ENCODE data around the gene SORCS2. TPM values are rescaled to one million over a fixed set of nuclear protein-coding genes. Genes with fewer than 3 reads are reported as not detected.

The SORCS2 gene
- total and polyA plus RNA-seq, 2 donors, result 2.2 to 2.7 TPM

DNA sequence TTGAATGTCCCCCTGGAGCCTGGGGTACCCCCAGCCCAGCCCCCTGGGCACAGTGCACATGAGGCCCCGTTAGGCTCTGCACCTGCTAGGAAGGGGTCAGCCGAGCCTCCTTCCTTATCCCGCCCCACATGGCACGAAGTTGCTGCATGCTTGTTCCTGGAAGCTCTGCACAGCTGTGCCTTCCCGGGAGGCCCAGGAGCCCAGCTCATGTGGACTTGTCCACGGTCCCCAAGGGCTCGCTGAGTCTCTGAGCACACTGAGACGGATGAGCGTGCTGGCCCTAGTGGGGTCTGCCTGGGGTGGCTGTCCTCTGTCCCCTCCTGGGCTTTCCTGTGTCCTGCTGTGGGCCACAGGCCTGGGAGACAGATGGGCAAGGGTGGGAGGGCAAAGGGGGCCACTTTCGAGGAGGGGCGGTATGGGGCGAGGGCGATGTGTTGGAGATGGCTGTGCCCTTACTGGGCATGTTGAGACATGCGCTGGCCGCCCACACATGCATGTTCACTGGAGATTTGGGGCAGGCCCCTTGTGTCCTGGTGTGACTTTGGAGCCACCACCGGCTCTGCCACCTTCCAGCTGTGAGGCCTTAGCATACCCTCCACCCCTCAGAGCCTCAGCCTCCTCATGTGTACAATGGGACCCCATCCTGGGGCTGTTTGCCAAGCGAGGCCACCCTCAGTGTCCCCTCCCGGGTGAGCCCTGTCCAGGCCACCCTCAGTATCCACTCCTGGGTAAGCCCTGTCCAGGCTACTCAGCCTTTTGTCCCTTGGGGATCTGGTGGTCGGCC lies 509.7 kb downstream of the SORCS2 start:
- Histone ChIP-seq H3K4me1 (ENCODE audit: control insufficient read depth in 2 of 2, insufficient read depth in 2 of 2, low read length in 2 of 2) (no peaks in the 10 kb centered on the region), H3K27ac (ENCODE audit: low read depth in 1 of 2, low read length in 1 of 2) (no peak overlapping the region), H3K36me3 (ENCODE audit: control insufficient read depth in 2 of 2, insufficient read depth in 2 of 2, low read length in 1 of 2) (no peaks in the 10 kb centered on the region), H3K27me3 (ENCODE audit: control insufficient read depth in 2 of 2, insufficient read depth in 1 of 2, low read length in 1 of 2) (no peaks in the 10 kb centered on the region), H3K9me3 (ENCODE audit: control insufficient read depth in 2 of 2, insufficient read depth in 1 of 2, low read length in 1 of 2) (no peaks in the 10 kb centered on the region), H3K4me3 (ENCODE audit: low read length in 2 of 2) (no peak overlapping the region)
- WGBS, result 86% methylated on average over 19 of the region's 19 CpGs
- no peak for DNase-seq (ENCODE audit: low read depth in 6 of 9, low spot score in 9 of 9)

DNA sequence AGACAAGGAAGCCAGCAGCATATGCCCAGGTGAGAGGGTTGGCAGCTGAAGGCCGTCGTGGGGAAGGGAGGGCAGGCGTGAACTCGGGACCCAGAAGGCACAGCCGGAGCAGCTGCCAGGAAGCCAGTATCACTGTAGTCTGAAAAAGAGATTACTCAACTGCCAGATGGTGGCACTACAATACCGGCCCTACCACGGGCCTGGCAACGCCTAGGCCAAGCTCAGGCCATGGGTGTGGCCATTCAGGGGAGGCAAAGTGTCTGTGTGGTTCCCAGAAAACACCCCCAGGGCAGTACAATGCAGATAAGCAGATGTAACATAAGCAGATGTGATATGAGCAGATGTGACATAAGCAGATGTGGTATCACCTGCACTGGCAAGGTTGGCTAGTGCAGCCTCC lies 511.4 kb downstream of the SORCS2 start:
- no peaks in the 10 kb centered on the region for H3K27me3 ChIP-seq (ENCODE audit: control insufficient read depth in 2 of 2, insufficient read depth in 1 of 2, low read length in 1 of 2)
- H3K27ac ChIP-seq (ENCODE audit: low read depth in 1 of 2, low read length in 1 of 2), result no peak overlapping the region
- no peak overlapping the region for H3K4me3 ChIP-seq (ENCODE audit: low read length in 2 of 2)
- no peaks in the 10 kb centered on the region for H3K9me3 ChIP-seq (ENCODE audit: control insufficient read depth in 2 of 2, insufficient read depth in 1 of 2, low read length in 1 of 2)
- H3K4me1 ChIP-seq (ENCODE audit: control insufficient read depth in 2 of 2, insufficient read depth in 2 of 2, low read length in 2 of 2), result no peaks in the 10 kb centered on the region
- no peak for DNase-seq (ENCODE audit: low read depth in 6 of 9, low spot score in 9 of 9)
- H3K36me3 ChIP-seq (ENCODE audit: control insufficient read depth in 2 of 2, insufficient read depth in 2 of 2, low read length in 1 of 2), result no peaks in the 10 kb centered on the region
- WGBS, result 91% methylated on average over 8 of the region's 8 CpGs

- Histone ChIP-seq H3K9me3 (ENCODE audit: control insufficient read depth in 2 of 2, insufficient read depth in 1 of 2, low read length in 1 of 2) (no peaks in the 10 kb centered on the region), H3K4me1 (ENCODE audit: control insufficient read depth in 2 of 2, insufficient read depth in 2 of 2, low read length in 2 of 2) (no peaks in the 10 kb centered on the region), H3K36me3 (ENCODE audit: control insufficient read depth in 2 of 2, insufficient read depth in 2 of 2, low read length in 1 of 2) (no peaks in the 10 kb centered on the region), H3K27ac (ENCODE audit: low read depth in 1 of 2, low read length in 1 of 2) (no peak overlapping the region), H3K27me3 (ENCODE audit: control insufficient read depth in 2 of 2, insufficient read depth in 1 of 2, low read length in 1 of 2) (peaks cover 0 to 3% of the 10 kb centered on the region in 2 donors), H3K4me3 (ENCODE audit: low read length in 2 of 2) (no peak overlapping the region)
- WGBS, result 95% methylated on average over 16 of the region's 16 CpGs
- no peak for DNase-seq (ENCODE audit: low read depth in 6 of 9, low spot score in 9 of 9)
Measured at GRCh38 chr4:7704091-7704490, 511.8 kb downstream of the SORCS2 start.

DNA sequence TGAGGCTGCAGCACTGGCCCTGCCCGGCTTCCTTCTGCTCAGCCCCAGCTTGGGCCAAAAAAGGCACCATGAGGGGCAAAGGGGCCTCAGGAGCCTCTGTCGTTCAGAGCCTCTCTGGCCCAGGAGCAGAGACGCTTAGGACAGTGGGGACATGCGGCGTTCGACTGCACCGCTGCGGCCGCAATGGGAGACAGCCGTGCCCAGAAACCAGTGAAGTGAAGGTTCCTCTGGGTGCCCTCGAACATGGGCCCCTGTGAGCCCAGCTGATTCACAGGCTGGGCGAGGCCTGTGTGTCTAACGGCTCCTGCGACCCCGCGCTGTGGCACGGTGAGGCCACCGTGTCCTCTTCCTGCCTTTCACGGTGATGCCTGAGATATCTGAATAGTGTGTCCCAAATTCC lies 512.3 kb downstream of the SORCS2 start:
- H3K4me1 ChIP-seq (ENCODE audit: control insufficient read depth in 2 of 2, insufficient read depth in 2 of 2, low read length in 2 of 2), result no peaks in the 10 kb centered on the region
- H3K27me3 ChIP-seq (ENCODE audit: control insufficient read depth in 2 of 2, insufficient read depth in 1 of 2, low read length in 1 of 2), result peaks cover 0 to 3% of the 10 kb centered on the region in 2 donors
- no peaks in the 10 kb centered on the region for H3K36me3 ChIP-seq (ENCODE audit: control insufficient read depth in 2 of 2, insufficient read depth in 2 of 2, low read length in 1 of 2)
- no peaks in the 10 kb centered on the region for H3K9me3 ChIP-seq (ENCODE audit: control insufficient read depth in 2 of 2, insufficient read depth in 1 of 2, low read length in 1 of 2)
- DNase-seq (ENCODE audit: low read depth in 6 of 9, low spot score in 9 of 9), result no peak
- H3K27ac ChIP-seq (ENCODE audit: low read depth in 1 of 2, low read length in 1 of 2), result no peak overlapping the region
- no peak overlapping the region for H3K4me3 ChIP-seq (ENCODE audit: low read length in 2 of 2)
- WGBS, result 94% methylated on average over 19 of the region's 19 CpGs

DNA sequence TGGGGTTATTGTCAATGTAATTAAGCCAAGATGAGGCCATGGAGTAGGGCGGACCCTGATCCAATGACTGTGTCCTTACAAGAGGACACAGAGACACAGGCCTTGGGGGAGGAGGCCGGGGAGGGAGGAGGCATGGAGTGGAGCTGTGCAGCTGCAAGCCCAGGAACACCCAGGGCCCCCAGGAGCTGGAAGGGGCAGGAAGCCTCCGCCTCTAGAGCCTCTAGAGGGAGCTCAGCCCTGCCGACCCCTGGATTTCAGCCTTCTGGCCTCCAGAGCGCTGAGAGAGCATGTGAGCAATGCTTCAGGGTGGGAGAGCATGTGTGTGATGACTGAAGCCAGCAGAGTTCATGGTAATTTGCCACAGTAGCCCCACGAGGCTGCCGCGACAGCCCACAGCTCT lies 512.7 kb downstream of the SORCS2 start:
- Histone ChIP-seq H3K27ac (ENCODE audit: low read depth in 1 of 2, low read length in 1 of 2) (no peak overlapping the region), H3K4me1 (ENCODE audit: control insufficient read depth in 2 of 2, insufficient read depth in 2 of 2, low read length in 2 of 2) (no peaks in the 10 kb centered on the region), H3K27me3 (ENCODE audit: control insufficient read depth in 2 of 2, insufficient read depth in 1 of 2, low read length in 1 of 2) (peaks cover 0 to 3% of the 10 kb centered on the region in 2 donors), H3K9me3 (ENCODE audit: control insufficient read depth in 2 of 2, insufficient read depth in 1 of 2, low read length in 1 of 2) (no peaks in the 10 kb centered on the region), H3K36me3 (ENCODE audit: control insufficient read depth in 2 of 2, insufficient read depth in 2 of 2, low read length in 1 of 2) (no peaks in the 10 kb centered on the region), H3K4me3 (ENCODE audit: low read length in 2 of 2) (no peak overlapping the region)
- no peak for DNase-seq (ENCODE audit: low read depth in 6 of 9, low spot score in 9 of 9)
- WGBS, result 90% methylated on average over 8 of the region's 8 CpGs

- H3K9me3 ChIP-seq (ENCODE audit: control insufficient read depth in 2 of 2, insufficient read depth in 1 of 2, low read length in 1 of 2), result no peaks in the 10 kb centered on the region
Measured at GRCh38 chr4:7705593-7705992, 513.3 kb downstream of the SORCS2 start.

GRCh38 chr4:7708238-7708637 lies 515.9 kb downstream of the SORCS2 start:
- H3K27me3 ChIP-seq (ENCODE audit: control insufficient read depth in 2 of 2, insufficient read depth in 1 of 2, low read length in 1 of 2), result peaks cover 0 to 3% of the 10 kb centered on the region in 2 donors
- no peaks in the 10 kb centered on the region for H3K4me1 ChIP-seq (ENCODE audit: control insufficient read depth in 2 of 2, insufficient read depth in 2 of 2, low read length in 2 of 2)
- 91% methylated on average over 17 of the region's 17 CpGs for WGBS
- H3K36me3 ChIP-seq (ENCODE audit: control insufficient read depth in 2 of 2, insufficient read depth in 2 of 2, low read length in 1 of 2), result no peaks in the 10 kb centered on the region
- H3K9me3 ChIP-seq (ENCODE audit: control insufficient read depth in 2 of 2, insufficient read depth in 1 of 2, low read length in 1 of 2), result no peaks in the 10 kb centered on the region
- no peak overlapping the region for H3K27ac ChIP-seq (ENCODE audit: low read depth in 1 of 2, low read length in 1 of 2)
- no peak for DNase-seq (ENCODE audit: low read depth in 6 of 9, low spot score in 9 of 9)
- H3K4me3 ChIP-seq (ENCODE audit: low read length in 2 of 2), result no peak overlapping the region

More at GRCh38 chr4:7705593-7705992, 513.3 kb downstream of the SORCS2 start:
- Histone ChIP-seq H3K36me3 (ENCODE audit: control insufficient read depth in 2 of 2, insufficient read depth in 2 of 2, low read length in 1 of 2) (no peaks in the 10 kb centered on the region), H3K4me1 (ENCODE audit: control insufficient read depth in 2 of 2, insufficient read depth in 2 of 2, low read length in 2 of 2) (no peaks in the 10 kb centered on the region), H3K4me3 (ENCODE audit: low read length in 2 of 2) (no peak overlapping the region), H3K27ac (ENCODE audit: low read depth in 1 of 2, low read length in 1 of 2) (no peak overlapping the region), H3K27me3 (ENCODE audit: control insufficient read depth in 2 of 2, insufficient read depth in 1 of 2, low read length in 1 of 2) (peaks cover 0 to 3% of the 10 kb centered on the region in 2 donors)
- no peak for DNase-seq (ENCODE audit: low read depth in 6 of 9, low spot score in 9 of 9)
- WGBS, result 70% methylated on average over 7 of the region's 7 CpGs

- Histone ChIP-seq H3K27ac (ENCODE audit: low read depth in 1 of 2, low read length in 1 of 2) (no peak overlapping the region), H3K4me3 (ENCODE audit: low read length in 2 of 2) (no peak overlapping the region), H3K36me3 (ENCODE audit: control insufficient read depth in 2 of 2, insufficient read depth in 2 of 2, low read length in 1 of 2) (no peaks in the 10 kb centered on the region), H3K9me3 (ENCODE audit: control insufficient read depth in 2 of 2, insufficient read depth in 1 of 2, low read length in 1 of 2) (peaks cover 0 to 2% of the 10 kb centered on the region in 2 donors), H3K4me1 (ENCODE audit: control insufficient read depth in 2 of 2, insufficient read depth in 2 of 2, low read length in 2 of 2) (no peaks in the 10 kb centered on the region), H3K27me3 (ENCODE audit: control insufficient read depth in 2 of 2, insufficient read depth in 1 of 2, low read length in 1 of 2) (peaks cover 0 to 3% of the 10 kb centered on the region in 2 donors)
- 33% methylated on average over 15 of the region's 15 CpGs for WGBS
- no peak for DNase-seq (ENCODE audit: low read depth in 6 of 9, low spot score in 9 of 9)
Measured at GRCh38 chr4:7708981-7709380, 516.6 kb downstream of the SORCS2 start.

DNA sequence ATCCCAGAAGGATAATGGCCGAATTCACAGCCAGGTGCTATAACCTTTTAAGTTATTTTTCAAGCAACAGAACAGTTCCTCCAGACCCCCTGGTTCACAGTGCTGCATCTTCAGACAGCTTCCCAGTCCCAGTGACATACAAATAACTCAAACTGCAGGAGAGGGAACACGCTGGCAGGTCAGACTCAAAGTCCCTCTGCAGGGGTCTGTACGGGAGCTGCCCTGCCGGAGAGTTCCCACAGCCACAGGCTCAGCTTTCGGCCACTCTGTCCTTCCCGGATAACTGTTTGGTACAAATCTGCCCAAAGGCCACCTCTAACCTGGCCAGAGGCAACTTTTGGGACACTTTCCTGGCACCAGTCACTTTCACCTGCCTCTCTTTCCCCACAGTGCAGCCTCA lies 517.1 kb downstream of the SORCS2 start:
- H3K4me3 ChIP-seq (ENCODE audit: low read length in 2 of 2), result no peak overlapping the region
- no peak overlapping the region for H3K27ac ChIP-seq (ENCODE audit: low read depth in 1 of 2, low read length in 1 of 2)
- H3K9me3 ChIP-seq (ENCODE audit: control insufficient read depth in 2 of 2, insufficient read depth in 1 of 2, low read length in 1 of 2), result peaks cover 0 to 4% of the 10 kb centered on the region in 2 donors
- no peak for DNase-seq (ENCODE audit: low read depth in 6 of 9, low spot score in 9 of 9)
- WGBS, result 95% methylated on average over 6 of the region's 6 CpGs
- peaks cover 0 to 3% of the 10 kb centered on the region in 2 donors for H3K27me3 ChIP-seq (ENCODE audit: control insufficient read depth in 2 of 2, insufficient read depth in 1 of 2, low read length in 1 of 2)
- no peaks in the 10 kb centered on the region for H3K36me3 ChIP-seq (ENCODE audit: control insufficient read depth in 2 of 2, insufficient read depth in 2 of 2, low read length in 1 of 2)
- H3K4me1 ChIP-seq (ENCODE audit: control insufficient read depth in 2 of 2, insufficient read depth in 2 of 2, low read length in 2 of 2), result no peaks in the 10 kb centered on the region

All from thymus (tissue), 11 donors.